GM23248 (cell line): ENCODE measurements around the gene ITGB2. TPM values are rescaled to one million over a fixed set of nuclear protein-coding genes. Genes with fewer than 3 reads are reported as not detected.

Experiments used
- DNase-seq: peaks from one replicate; pipeline ENCODE4 v3.0.0-alpha.2; 2015
- H2AFZ ChIP-seq: fragments of 200-600 bp; sonication (generic); 2 replicates; pipeline ENCODE4 v1.6.1; 2016; ENCODE audit warnings: antibody characterized with exemption
- H3F3A ChIP-seq: fragments of 200-600 bp; sonication (generic); 2 replicates; pipeline ENCODE4 v1.6.1; 2016; ENCODE audit warnings: mild to moderate bottlenecking, antibody characterized with exemption, mixed run types; ENCODE audit not compliant: insufficient read depth
- H3K27ac ChIP-seq: fragments of 200-600 bp; sonication (generic); 2 replicates; pipeline ENCODE4 v1.5.1; 2016; ENCODE audit warnings: mild to moderate bottlenecking
- H3K27me3 ChIP-seq: fragments of 200-600 bp; sonication (generic); replicated peaks from 2 replicates; pipeline ENCODE4 v1.6.1; 2016; ENCODE audit warnings: mild to moderate bottlenecking; ENCODE audit not compliant: insufficient read depth
- H3K36me3 ChIP-seq: fragments of 200-600 bp; sonication (generic); 2 replicates; pipeline ENCODE4 v1.6.1; 2016; ENCODE audit warnings: low read depth, mild to moderate bottlenecking
- H3K4me1 ChIP-seq: fragments of 200-600 bp; sonication (generic); 2 replicates; pipeline ENCODE4 v1.6.1; 2016; ENCODE audit warnings: mild to moderate bottlenecking; ENCODE audit not compliant: insufficient read depth
- H3K4me2 ChIP-seq: fragments of 200-600 bp; sonication (generic); one replicate; pipeline ENCODE4 v1.6.1; 2016; ENCODE audit warnings: mild to moderate bottlenecking; ENCODE audit not compliant: unreplicated experiment
- H3K4me3 ChIP-seq: fragments of 200-600 bp; sonication (generic); 2 replicates; pipeline ENCODE4 v1.5.1; 2016; ENCODE audit warnings: mild to moderate bottlenecking
- H3K79me2 ChIP-seq: fragments of 200-600 bp; sonication (generic); 2 replicates; pipeline ENCODE4 v1.6.1; 2016; ENCODE audit warnings: mild to moderate bottlenecking; ENCODE audit not compliant: insufficient read depth
- H3K9ac ChIP-seq: fragments of 200-600 bp; sonication (generic); 2 replicates; pipeline ENCODE4 v1.6.1; 2016; ENCODE audit warnings: mild to moderate bottlenecking
- H3K9me2 ChIP-seq: fragments of 200-600 bp; sonication (generic); 2 replicates; pipeline ENCODE4 v1.6.1; 2016; ENCODE audit warnings: mixed run types, mild to moderate bottlenecking, moderate library complexity; ENCODE audit not compliant: insufficient read depth
- H3K9me3 ChIP-seq: fragments of 200-600 bp; sonication (generic); one replicate; pipeline ENCODE4 v1.6.1; 2017; ENCODE audit warnings: low read depth
- H4K20me1 ChIP-seq: fragments of 200-600 bp; sonication (generic); 2 replicates; pipeline ENCODE4 v1.6.0; 2016; ENCODE audit not compliant: insufficient read depth
- EZH2 ChIP-seq: fragments of 200-600 bp; sonication (generic); IDR thresholded peaks from 2 replicates; pipeline ENCODE4 v1.6.1; 2018; ENCODE audit warnings: antibody characterized with exemption, mild to moderate bottlenecking; ENCODE audit not compliant: insufficient read depth, poor library complexity, severe bottlenecking
- EZH2phosphoT487 ChIP-seq: fragments of 200-600 bp; sonication (generic); IDR thresholded peaks from 2 replicates; pipeline ENCODE4 v1.6.1; 2018; ENCODE audit warnings: antibody characterized with exemption, moderate library complexity, mild to moderate bottlenecking, low read depth; ENCODE audit not compliant: insufficient read depth
- WGBS, 2 experiments: methylation state at CpG; one replicate each; pipeline ENCODE4 v1.1.6; 2015 to 2017; ENCODE audit warnings: low lambda C conversion rate in 2 of 2, low coverage in 1 of 2; ENCODE audit errors: missing lambda C conversion rate in 2 of 2; 5-methylcytosine and 5-hydroxymethylcytosine counted together
- in situ Hi-C: fragments of 300-500 bp; cut with MboI; formaldehyde crosslinking; loops from 2 replicates; pipeline ENCODE4 v1.15.0; 2020
- polyA plus RNA-seq: library from polyadenylated mRNA; unstranded; fragments of >200 nt; fragmentation: Nextera tagmentation; extraction: Ambion mirVana; gene quantifications from 2 replicates; pipeline ENCODE4 v1.2.1, GENCODE V29; 2016
- total RNA-seq: library from RNA; depleted of rRNA; stranded (reverse); fragments of >200 nt; shearing (Covaris generic); gene quantifications from 2 replicates; pipeline ENCODE4 v1.2.3, GENCODE V29; 2014

ITGB2 gene
- total and polyA plus RNA-seq, 2 experiments from 2014 or later: 1.3 to 2.2 TPM

DNA sequence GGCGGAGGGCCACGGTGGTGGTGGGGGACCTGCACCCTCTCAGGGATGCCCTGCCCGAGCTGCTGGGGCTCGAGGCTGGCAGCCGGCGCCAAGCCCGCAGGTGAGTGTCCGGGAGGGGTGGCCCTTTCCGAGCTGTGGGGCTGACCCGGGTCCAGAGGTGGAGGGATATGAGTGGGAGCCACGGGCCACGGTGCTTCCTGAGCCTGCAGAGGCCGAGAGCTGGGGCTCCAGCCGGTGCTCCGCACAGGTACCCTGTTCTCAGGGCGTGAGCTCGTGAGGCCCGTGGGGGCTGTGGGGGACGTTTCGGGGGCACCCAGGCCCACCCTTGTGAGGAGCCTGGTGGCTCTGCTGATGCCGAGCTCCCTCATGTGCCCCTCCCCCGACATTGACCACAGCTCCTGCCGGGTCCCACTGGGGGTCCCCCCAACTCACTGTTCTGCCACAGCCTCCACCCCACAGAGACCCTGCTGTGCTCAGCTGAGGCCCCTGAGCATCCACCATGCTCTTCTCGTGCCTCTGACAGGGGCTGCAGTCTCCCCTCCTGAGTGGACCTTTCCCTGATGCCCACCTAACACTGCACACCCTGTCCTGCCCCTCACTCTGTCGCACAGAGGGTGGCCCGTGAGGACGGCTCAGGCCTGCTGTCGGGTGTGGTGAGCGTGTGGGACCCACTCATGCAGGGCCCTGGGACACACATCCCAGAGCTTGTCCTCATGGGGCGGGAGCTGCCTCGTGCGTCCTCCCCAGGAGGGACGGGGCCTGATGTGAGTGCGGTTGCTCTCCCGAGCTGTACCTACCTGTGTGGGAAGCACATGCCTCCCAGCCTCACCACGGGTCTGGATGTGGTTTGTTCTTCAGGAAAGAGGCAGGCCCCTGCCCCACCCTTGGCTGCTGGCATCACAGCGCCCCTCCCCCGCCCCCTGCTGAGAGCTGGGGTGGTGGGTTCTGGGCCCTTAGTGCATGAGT, 46.7 kb upstream of the ITGB2 start:
- H3F3A ChIP-seq: peaks cover 18% of the 10 kb centered on the region
- H3K4me1 ChIP-seq: peaks cover 13% of the 10 kb centered on the region
- H3K79me2 ChIP-seq: peaks cover 42% of the 10 kb centered on the region
- no peaks in the 10 kb centered on the region for H4K20me1 ChIP-seq
- in situ Hi-C loops: no loop called here
- 89 to 91% methylated on average over 32 to 36 of the region's 38 CpGs for WGBS, 2 experiments
- H2AFZ ChIP-seq: no peak overlapping the region
- DNase-seq: no peak
- no peak for TF ChIP-seq EZH2
- TF ChIP-seq EZH2phosphoT487: no peak
- no peak overlapping the region for H3K9ac ChIP-seq
- H3K27ac ChIP-seq: no peak overlapping the region
- no peak overlapping the region for H3K4me3 ChIP-seq
- H3K9me3 ChIP-seq: no peaks in the 10 kb centered on the region
- H3K36me3 ChIP-seq: peaks cover 3% of the 10 kb centered on the region; the same call in 1 of the 2 replicates
- H3K27me3 ChIP-seq: no peaks in the 10 kb centered on the region
- no peak overlapping the region for H3K4me2 ChIP-seq
- no peaks in the 10 kb centered on the region for H3K9me2 ChIP-seq

DNA sequence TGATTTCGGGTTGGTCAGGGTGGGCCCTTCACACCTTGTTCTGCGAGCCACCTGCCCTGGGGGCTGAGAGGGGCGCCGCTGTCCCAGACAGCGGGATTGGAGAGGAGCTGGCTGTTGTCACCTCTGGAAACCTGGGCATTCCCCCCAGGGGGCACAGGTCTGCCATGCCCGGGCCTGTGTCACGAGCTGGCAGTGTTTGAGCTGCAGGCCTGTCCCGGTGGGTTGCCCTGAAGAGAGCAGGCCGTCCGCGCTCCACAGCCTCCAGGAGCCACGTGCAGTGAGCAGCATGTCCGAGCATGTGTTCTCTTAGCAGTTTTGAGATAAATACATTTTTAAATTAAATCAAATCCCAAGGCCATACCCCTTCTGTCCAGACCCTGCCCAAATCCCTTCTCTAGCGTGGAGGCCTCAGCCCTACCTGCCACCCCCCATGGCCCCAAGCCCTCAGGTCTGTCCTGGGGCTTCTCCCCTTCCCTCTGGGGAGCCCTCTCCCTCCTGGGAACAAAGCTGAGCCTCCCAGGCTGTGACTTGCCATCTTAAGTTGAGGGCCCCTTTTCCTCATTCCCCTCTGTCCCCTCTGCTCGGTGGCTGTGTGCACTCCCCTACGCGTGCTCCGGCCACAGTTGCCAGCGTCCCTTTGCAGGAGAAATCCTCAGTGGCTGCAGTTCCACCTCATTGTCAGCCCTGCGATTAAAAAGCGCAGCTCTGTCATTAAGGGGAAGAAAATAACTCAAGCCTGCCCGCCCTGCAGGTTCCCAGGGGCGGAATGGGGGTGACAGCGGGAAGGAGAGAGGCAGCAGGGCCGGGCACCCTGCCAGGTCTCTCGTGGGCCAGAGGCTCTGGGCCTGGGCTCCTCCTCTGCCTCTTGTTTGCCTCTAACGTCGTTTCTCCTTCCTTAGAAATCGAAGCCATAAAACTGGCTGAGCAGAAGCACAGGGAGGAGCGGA, 45.7 kb upstream of the ITGB2 start:
- H3K36me3 ChIP-seq: peaks cover 3% of the 10 kb centered on the region; the same call in 1 of the 2 replicates
- WGBS, 2 experiments: 82 to 84% methylated on average over 30 of the region's 30 CpGs
- H3K9ac ChIP-seq: no peak overlapping the region
- TF ChIP-seq EZH2 (no peak), EZH2phosphoT487 (no peak)
- no peak overlapping the region for H2AFZ ChIP-seq
- H3K27me3 ChIP-seq: no peaks in the 10 kb centered on the region
- no peak overlapping the region for H3K27ac ChIP-seq
- H3K9me2 ChIP-seq: no peaks in the 10 kb centered on the region
- in situ Hi-C loops: no loop called here
- H3K79me2 ChIP-seq: peaks cover 45% of the 10 kb centered on the region
- H4K20me1 ChIP-seq: no peaks in the 10 kb centered on the region
- peaks cover 27% of the 10 kb centered on the region for H3F3A ChIP-seq
- H3K4me1 ChIP-seq: peaks cover 22% of the 10 kb centered on the region
- H3K4me3 ChIP-seq: no peak overlapping the region
- H3K4me2 ChIP-seq: no peak overlapping the region
- DNase-seq: no peak
- no peaks in the 10 kb centered on the region for H3K9me3 ChIP-seq

DNA sequence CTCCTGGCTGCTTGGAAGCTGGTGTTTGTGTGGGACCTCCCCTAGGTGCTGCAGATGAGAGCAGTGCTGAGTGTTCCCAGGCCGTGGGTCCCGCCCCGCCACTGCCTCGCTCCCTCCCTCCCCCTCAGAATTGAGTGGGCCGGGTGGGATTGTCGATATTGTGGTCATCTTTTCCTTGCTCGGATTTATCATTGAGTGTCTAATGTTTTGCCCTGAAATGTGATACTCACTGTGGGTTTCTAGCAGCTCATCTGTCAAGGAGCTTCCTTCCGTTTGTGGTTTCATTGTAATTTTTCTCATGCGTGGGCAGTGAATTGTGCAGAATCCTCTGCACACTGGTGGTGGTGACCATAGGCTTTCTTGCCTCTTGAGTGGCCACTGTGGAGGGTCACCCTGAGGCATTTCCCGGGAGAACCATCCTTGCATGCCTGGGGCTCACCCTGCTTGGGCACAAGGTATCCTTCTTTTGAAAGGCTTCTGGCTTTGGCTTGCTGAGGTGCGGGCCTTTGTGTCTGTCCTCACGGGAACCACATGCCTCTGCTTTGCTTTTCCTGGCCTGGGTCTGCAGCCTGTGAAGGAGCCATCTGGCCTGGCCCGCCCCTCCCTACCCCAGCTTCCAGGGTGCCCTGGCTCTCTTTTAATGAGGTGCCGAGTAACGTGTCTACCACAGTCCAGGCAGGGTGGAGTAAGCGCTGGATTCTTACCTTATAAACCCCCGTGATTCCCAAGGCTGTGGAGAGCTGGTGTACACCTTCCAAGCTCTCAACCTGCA, 44.7 kb upstream of the ITGB2 start:
- H3K4me2 ChIP-seq: no peak overlapping the region
- H3K9me3 ChIP-seq: no peaks in the 10 kb centered on the region
- in situ Hi-C loops: no loop called here
- H3K36me3 ChIP-seq: peaks cover 3% of the 10 kb centered on the region
- H3K79me2 ChIP-seq: peaks cover 55% of the 10 kb centered on the region
- H3K9ac ChIP-seq: no peak overlapping the region
- peaks cover 30% of the 10 kb centered on the region for H3F3A ChIP-seq
- no peaks in the 10 kb centered on the region for H3K9me2 ChIP-seq
- H3K27ac ChIP-seq: no peak overlapping the region
- TF ChIP-seq EZH2 (no peak), EZH2phosphoT487 (no peak)
- H4K20me1 ChIP-seq: no peaks in the 10 kb centered on the region
- peaks cover 22% of the 10 kb centered on the region for H3K4me1 ChIP-seq
- WGBS, 2 experiments: 79 to 86% methylated on average over 13 to 17 of the region's 17 CpGs
- H3K27me3 ChIP-seq: no peaks in the 10 kb centered on the region
- no peak overlapping the region for H3K4me3 ChIP-seq
- peak; percentile 22 for DNase-seq
- H2AFZ ChIP-seq: no peak overlapping the region
